AG04449 (cell line): ENCODE measurements around the gene CLP1.

Experiments
- CTCF ChIA-PET: fragments of 350-600 bp; formaldehyde crosslinking; extraction: SDS; loops from one replicate; lab custom pipeline; 2021; ENCODE audit warnings: antibody characterized with exemption; lab: Yijun Ruan, JAX
- POLR2A ChIA-PET: fragments of 400-600, 350-600 bp; formaldehyde crosslinking; extraction: SDS; loops from one replicate; lab custom pipeline; 2020; ENCODE audit warnings: antibody characterized with exemption, inconsistent platforms; lab: Yijun Ruan, JAX
- DNase-seq: peaks from one replicate; pipeline ENCODE4 v3.0.0-alpha.2; 2010; ENCODE audit warnings: low read depth, low spot score
- H3K4me3 ChIP-seq: 2 replicates; pipeline ENCODE4 v1.5.1; 2011; ENCODE audit warnings: low read depth, mild to moderate bottlenecking, control low read depth, low read length
- TF ChIP-seq, protein P1 (sequence below): IDR thresholded peaks from one replicate; pipeline ENCODE4 v1.5.1; 2011; ENCODE audit warnings: mild to moderate bottlenecking, moderate library complexity, low read length, control low read depth, inconsistent platforms; ENCODE audit not compliant: insufficient read depth; ENCODE audit errors: missing control alignments

The CLP1 gene

DNA sequence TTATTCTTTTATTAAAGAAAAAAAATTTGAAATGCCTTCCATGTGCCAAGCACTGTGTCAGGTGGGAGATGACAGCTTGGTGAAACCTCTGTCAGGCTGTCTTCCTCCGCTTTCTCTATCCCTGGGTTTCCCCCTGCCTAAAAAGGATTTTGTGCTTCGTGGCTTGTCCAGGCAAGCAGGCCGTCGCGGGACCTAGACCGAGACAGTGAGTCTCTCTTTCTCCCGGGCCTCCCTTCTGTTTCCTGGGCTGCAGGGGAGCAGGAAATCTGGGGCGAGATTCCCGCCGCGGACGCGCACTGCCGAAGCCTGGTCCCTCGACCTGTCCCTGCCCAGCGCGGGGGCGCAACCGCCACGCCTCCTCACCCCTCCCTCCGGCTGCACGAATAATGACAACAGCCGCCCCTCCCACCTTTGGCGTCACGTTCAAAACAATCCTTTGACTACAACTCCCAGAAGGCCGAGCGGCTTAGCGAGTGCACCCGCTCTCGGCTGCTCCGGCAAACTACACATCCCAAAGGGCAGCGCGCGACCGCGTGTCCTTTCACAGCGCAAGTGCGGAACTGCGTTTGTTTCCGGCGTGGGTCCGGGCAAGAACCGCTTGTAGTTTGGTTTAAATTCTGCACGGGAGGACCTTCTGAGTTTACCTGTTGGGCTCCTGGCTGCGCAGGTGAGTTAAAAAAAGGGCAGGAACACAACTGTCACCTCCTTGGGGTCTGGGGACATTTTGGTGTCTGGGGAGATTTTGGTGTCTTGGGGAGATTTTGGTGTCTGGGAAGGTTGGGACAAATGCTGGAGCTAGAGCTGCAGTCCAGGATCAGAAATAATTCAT lies at the start of gene CLP1:
CLP1 (plus strand) TSS at position 569 of the 829 bp plus-strand sequence. CDS start 1,715 bp downstream, outside the sequence.
- peak within 1 kb of the TSS; percentile 88 for H3K4me3 ChIP-seq
- peak; percentile 88 for DNase-seq
- ChIA-PET CTCF (interaction anchor here (1.3 to 8.0 kb wide), 5 partner anchors 10 to 89 kb away, joined by 4 to 52 read pairs (median 10); partner anchors contain the start of gene UBE2L6), POLR2A (interaction anchor here (0.9 kb wide), 1 partner anchor 139 kb away, joined by 3 read pairs; no protein-coding TSS in a partner anchor)
- TF ChIP-seq, protein P1, sequence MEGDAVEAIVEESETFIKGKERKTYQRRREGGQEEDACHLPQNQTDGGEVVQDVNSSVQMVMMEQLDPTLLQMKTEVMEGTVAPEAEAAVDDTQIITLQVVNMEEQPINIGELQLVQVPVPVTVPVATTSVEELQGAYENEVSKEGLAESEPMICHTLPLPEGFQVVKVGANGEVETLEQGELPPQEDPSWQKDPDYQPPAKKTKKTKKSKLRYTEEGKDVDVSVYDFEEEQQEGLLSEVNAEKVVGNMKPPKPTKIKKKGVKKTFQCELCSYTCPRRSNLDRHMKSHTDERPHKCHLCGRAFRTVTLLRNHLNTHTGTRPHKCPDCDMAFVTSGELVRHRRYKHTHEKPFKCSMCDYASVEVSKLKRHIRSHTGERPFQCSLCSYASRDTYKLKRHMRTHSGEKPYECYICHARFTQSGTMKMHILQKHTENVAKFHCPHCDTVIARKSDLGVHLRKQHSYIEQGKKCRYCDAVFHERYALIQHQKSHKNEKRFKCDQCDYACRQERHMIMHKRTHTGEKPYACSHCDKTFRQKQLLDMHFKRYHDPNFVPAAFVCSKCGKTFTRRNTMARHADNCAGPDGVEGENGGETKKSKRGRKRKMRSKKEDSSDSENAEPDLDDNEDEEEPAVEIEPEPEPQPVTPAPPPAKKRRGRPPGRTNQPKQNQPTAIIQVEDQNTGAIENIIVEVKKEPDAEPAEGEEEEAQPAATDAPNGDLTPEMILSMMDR, result no peak

DNA sequence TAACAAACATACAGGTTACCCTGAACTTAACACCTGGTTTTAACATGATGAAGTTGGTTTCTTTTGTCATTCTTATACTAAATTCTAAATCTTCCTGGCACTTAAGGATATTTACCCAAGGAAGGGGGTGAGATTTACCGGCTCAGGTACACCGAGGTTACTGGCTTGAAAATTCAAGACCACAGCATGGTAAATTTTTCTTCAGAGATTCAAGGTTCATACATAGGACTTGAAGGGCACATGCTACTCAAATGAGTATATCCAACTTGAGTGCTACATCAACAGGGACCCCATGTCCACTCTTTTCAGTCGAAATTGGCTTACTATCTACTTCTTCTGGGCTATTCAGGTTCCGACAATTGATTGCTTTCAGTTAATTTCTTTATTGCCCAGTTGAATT lies 47.4 kb upstream of the CLP1 start:
- H3K4me3 ChIP-seq, result no peak overlapping the region
- ChIA-PET POLR2A (no interaction called here), CTCF (interaction anchor here (1.8 kb wide), 1 partner anchor 42 kb away, joined by 4 read pairs; the partner anchor contains the start of gene UBE2L6)
- TF ChIP-seq, protein P1, result no peak
- no peak for DNase-seq

DNA sequence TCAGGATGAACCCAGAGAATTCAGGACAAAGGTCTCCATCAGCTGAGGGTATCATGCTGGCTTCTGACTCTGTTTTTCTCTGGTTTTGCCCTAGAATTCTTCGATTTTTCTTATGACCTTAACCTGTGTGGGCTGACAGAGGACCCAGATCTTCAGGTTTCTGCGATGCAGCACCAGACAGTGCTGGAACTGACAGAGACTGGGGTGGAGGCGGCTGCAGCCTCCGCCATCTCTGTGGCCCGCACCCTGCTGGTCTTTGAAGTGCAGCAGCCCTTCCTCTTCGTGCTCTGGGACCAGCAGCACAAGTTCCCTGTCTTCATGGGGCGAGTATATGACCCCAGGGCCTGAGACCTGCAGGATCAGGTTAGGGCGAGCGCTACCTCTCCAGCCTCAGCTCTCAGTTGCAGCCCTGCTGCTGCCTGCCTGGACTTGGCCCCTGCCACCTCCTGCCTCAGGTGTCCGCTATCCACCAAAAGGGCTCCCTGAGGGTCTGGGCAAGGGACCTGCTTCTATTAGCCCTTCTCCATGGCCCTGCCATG lies 43.3 kb upstream of the CLP1 start:
- H3K4me3 ChIP-seq, result no peak overlapping the region
- DNase-seq, result no peak
- TF ChIP-seq, protein P1, result no peak
- ChIA-PET CTCF (interaction anchor here (1.9 kb wide), 1 partner anchor 30 kb away, joined by 4 read pairs; no protein-coding TSS in a partner anchor), POLR2A (no interaction called here)

DNA sequence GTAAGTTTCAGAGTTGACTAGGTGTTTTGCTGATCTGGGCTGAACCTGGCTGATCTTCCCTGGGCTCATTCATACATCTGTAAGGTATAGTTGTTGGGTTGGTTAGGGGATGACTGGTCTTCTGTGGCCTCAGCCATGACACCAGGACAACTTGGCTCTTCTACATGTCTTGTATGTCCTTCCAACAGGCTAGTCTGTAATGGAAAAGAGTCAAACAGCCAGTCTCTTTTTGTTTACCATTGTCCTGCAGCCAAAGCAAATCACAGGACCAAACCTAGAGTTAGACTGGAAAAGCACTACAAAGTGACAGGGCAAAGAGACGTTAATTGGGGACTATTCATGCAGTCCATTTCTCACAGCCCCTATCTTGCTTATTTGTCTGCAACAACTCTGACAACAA lies 42.3 kb upstream of the CLP1 start:
- no peak overlapping the region for H3K4me3 ChIP-seq
- TF ChIP-seq, protein P1, result no peak
- DNase-seq, result no peak
- ChIA-PET POLR2A (no interaction called here), CTCF (no interaction called here)

DNA sequence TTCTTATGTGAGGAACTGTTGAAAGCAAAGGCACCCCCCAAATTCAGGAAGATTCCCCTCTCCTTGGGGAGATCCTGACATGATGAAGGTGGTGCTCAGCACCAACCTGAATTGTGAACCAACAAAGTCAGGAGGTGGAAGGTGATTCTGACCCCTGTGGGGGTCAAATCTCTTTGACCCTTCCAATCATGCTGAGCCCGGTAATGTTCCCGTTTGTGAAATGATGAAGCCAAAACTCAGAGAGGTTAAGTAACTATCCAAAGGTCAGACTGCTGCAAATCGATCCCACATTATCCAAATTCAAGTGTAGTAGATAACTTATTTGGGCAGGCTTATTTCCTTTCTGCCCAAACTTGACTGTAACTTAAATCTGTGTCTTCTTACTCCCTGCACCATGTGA lies 41.0 kb upstream of the CLP1 start:
- TF ChIP-seq, protein P1, result no peak
- CTCF ChIA-PET, result no interaction called here

DNA sequence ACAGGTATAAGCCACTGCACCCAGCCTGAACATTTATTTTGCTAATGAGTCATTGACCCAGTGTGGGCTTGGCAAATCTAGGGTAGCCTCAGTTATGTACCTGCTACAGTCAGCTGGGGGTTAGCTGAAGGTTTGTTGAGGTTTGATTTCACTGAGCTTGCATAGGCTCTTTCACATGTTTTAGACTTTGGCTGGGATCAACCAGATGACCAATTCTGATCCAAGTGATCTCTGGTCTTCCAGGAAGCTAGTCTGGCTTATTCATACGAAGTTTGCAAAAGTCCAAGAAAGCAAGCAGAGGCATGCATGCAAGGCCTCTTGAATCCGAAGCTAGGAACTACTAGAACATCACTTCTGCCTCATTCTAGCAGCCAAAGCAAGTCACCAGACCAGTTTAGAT lies 39.1 kb upstream of the CLP1 start:
- ChIA-PET CTCF (interaction anchor here (0.6 to 3.0 kb wide), 3 partner anchors 22 to 204 kb away, joined by 4 to 12 read pairs (median 8); no protein-coding TSS in a partner anchor), POLR2A (no interaction called here)
- no peak for DNase-seq
- no peak overlapping the region for H3K4me3 ChIP-seq
- TF ChIP-seq, protein P1, result no peak

More for the DNA sequence above, 41.0 kb upstream of the CLP1 start:
- DNase-seq, result no peak
- POLR2A ChIA-PET, result no interaction called here
- no peak overlapping the region for H3K4me3 ChIP-seq
